WTC11 (cell line): ENCODE measurements around the gene CENPM.

Source experiments
- FOXK1 ChIP-seq: sonication (generic); formaldehyde crosslinking; IDR thresholded peaks from 2 replicates; pipeline ENCODE4 v1.8.0; 2022; ENCODE audit warnings: mild to moderate bottlenecking, moderate library complexity, missing genetic modification reagents
- SMAD3 ChIP-seq: sonication (generic); formaldehyde crosslinking; IDR thresholded peaks from 2 replicates; pipeline ENCODE4 v1.8.0; 2022; ENCODE audit warnings: missing genetic modification reagents, mild to moderate bottlenecking, borderline replicate concordance
- ZNF232 ChIP-seq: sonication (generic); formaldehyde crosslinking; IDR thresholded peaks from 2 replicates; pipeline ENCODE4 v1.8.0; 2022; ENCODE audit warnings: mild to moderate bottlenecking, missing genetic modification reagents
- TF ChIP-seq, protein P1 (sequence below): fragments of 200-600 bp; IDR thresholded peaks from 2 replicates; pipeline ENCODE4 v1.8.0; 2022; ENCODE audit warnings: antibody characterized with exemption

DNA sequence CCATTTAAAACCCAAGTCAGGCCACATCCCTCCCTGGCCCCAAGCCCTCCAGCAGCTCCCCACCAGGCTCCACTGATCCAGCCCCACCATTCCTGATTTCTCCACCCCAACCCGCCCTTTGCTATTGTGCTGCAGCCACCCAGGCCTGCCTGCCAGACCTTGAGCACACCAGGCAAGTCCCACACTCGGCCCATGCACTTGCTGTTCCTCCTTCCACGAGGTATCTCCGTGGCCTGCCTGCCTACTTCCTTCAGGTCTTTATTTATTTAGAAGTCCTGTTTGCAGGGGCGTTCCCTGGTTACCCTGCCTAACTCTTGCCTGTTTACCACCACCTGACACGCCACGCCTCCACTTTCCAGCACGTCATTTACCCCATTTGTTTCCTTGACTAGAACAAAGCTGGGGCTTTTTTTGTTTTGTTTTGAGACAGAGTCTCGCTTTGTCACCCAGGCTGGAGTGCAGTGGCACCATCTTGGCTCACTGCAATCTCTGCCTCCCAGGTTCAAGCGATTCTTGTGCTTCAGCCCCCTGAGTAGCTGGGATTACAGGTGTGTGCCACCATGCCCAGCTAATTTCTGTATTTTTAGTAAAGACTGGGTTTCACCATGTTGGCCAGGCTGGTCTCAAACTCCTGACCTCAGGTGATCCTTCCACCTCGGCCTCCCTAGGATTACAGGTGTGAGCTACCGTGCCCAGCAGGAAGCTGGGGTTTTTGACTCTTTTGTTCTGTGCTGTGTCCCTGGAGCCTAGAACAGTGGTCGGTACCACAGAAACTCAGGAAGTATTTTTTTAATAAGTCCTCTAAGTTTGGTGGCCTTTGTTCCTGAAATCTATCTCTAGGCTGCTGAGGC, 6.7 kb downstream of the CENPM start:
- TF ChIP-seq, protein P1, sequence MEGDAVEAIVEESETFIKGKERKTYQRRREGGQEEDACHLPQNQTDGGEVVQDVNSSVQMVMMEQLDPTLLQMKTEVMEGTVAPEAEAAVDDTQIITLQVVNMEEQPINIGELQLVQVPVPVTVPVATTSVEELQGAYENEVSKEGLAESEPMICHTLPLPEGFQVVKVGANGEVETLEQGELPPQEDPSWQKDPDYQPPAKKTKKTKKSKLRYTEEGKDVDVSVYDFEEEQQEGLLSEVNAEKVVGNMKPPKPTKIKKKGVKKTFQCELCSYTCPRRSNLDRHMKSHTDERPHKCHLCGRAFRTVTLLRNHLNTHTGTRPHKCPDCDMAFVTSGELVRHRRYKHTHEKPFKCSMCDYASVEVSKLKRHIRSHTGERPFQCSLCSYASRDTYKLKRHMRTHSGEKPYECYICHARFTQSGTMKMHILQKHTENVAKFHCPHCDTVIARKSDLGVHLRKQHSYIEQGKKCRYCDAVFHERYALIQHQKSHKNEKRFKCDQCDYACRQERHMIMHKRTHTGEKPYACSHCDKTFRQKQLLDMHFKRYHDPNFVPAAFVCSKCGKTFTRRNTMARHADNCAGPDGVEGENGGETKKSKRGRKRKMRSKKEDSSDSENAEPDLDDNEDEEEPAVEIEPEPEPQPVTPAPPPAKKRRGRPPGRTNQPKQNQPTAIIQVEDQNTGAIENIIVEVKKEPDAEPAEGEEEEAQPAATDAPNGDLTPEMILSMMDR = no peak
- no peak for TF ChIP-seq ZNF232 (CRISPR knock-in tag)
- TF ChIP-seq FOXK1 (CRISPR knock-in tag) = no peak
- TF ChIP-seq SMAD3 (CRISPR knock-in tag) = no peak
